ENCODE data around the gene CEP112.
A peak's percentile ranks its signal among the peaks of the same experiment; 100 is the strongest.

CEP112 gene

DNA sequence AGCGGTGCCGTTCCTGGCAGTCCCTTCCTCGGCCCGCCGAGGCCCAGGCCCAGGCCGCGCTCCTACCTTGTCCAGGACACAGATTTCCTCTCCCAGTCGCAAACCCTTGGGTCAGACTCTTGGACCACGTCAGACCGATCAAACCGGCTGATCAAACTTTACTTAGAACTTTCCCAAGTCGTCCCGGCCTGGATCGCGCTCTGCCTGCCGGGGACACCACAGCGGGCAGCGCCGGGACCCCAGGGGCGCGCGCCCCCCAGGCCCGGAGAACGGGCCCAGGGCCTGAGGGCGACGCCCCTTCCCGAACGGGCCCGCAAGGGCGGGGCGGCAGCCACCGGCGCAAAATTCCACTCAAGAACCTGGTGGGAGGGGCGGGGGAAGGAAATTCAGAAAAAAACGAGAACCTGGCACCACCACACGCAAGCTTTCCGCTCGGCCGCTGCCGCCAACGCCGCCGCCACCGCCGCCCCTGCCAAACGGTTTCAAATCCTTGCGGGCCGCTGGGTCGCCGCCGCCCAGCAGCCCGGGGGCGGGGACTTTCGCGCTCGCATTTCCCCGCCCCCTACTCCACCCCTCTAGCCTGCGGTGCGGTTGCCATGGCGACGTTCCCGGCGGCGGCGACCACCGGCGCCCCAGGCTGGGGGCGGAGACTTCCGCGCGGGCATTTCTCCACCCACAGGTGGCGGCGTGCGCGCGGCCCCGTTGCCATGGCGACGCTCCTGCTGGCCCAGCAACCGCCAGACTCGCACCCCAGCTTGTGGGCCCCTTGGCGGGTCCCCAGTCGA is at the start of gene CEP112:
TSS of gene CEP112 (minus strand) at position 541 of the 785 bp plus-strand sequence.
- DNase-seq: peak; percentile 92 to 94

DNA sequence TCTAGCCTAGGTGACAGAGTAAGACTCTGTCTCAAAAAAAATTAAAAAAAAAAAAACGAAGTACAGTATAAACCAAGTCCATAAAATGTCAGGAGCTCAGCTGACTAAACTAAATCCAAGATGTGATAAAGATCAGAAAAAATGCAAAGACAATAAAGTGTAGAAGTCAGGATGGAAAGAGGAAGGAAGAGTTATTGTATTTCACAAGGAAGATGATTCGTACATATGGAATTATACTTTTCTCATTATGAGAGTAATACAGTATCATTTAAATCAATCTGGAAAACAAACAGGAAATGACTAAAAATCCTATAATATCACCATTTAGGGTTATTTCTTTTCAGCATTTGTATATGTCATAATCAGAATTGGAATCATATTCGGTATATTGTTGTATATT is 48.7 kb upstream of the CEP112 start:
- no peak for DNase-seq

DNA sequence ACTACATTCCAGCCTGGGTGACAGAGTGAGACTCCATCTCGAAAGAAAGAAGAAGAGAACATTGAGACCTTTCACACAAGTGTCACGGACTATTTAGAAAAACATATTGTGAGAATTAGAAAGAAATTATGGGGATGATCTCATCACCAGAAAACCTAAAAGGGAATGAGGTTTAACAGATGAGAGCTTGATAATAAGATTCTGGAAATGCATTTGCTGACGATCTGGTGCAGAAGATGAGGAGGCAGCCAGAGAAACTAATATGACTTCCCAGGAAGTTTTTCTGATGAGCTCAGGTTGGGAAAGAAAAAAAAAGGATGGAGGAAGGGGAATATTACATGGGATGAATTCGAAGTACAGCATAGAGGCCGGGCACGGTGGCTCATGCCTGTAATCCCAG is 48.1 kb upstream of the CEP112 start:
- no peak for DNase-seq

DNA sequence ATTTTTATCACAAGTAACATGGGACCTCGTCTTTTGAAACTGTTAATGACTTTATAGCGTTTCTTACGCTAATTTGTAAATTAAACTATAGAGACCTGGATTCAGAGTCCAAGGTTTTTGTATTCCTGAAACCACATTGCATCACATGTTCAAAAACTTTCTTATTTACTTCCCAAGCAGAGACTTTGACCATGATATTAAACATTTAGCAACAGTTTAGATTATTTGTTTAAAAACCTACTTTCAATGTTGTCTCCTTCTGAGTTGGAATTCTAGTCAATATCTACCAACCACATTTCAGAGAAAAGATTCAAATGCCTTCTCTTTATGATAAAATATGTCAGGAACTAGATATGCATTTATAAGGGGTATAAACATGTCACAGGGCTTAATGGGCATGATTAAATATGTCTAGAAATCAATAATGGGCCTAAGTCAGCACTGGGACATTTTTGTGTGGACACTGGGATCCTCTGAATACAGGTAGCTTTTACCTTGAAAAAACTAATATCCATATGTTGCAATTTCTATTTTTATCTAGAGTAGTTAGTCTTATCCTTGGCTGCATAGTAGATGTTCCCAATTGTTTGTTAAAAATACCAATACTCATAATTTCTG is 43.6 kb upstream of the CEP112 start:
- DNase-seq: no peak

DNA sequence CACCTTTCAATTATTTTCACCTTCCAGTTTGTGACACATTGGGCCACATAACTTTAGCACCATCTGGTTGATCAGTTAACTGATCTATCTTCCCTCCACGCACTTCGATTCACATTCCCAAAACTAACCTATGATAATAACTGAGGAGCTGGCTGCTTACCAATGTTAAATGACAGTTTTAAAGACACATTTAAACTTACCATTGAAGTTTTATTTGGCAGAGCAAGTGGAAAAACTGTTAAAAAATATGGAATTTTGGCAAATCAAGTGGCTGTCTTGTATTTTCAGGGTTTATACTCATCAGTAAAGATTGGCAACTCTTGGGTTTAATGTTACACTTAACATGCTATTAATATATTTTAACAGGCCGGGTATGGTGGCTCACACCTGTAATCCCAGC is 42.7 kb upstream of the CEP112 start:
- no peak for DNase-seq

DNA sequence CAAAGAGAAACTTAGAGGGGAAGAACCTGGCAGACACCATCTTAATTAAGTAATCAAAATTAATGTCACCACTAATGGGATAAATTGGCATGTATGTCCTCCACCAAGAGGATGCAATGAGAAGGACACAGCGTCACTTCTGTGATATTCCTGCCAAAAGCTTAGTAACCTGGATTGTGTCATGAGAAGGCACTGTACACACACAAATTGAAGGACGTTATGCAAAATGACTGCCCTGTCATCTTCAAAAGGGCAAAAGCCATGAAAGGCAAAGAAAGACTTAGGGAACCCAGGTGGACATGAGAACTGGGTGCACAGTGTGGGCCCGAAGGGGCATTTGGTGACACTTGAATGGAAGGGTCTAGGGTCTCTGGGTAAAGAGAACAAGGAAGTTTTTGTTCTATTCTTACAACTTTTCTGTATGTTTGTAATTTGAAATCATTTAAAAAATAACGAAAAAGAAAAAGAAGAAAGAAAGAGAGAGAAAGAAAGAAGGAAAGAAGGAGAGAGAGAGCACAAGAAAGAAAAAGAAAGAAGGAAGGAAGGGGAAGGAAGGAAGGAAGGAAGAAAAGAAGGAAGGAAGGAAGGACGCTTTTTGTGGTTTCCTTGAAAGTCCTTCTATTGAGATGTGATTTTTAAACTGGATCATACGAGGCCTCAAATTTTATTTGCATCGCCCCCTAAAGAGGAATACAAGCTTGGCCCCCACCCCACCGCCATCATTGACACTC is 41.3 kb upstream of the CEP112 start:
- no peak for DNase-seq

DNA sequence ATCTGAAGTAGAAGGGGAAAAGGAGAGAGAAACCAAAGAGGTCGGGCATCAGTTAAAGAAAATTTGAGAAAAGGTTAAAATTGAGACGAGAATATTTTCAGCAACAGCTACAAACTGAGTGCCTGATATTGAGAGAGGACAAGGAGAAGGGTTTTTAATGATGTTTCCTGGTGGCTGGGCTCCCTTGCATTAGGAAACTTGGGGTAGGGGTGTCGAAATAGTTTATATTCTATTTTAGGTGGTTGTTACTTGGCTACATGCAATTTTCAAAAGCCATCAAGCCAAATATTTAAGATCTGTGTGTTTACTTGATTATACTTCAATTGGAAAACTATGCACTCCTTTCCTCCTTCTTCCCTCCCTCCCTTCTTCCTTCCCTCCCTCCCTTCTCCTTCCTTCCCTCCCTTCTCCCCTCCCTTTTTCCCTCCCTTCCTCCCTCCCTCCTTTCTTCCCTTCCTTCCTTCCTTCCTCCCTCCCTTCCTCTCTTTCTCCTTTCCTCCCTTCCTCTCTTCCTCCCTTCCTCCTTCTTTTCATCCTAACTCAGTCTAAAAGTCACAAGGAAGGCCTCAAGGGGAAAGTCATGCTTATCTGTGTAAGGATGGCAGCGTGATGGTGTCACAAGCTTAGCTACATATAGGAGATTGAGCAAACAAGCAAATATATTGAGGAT is 39.1 kb upstream of the CEP112 start:
- DNase-seq: no peak

DNA sequence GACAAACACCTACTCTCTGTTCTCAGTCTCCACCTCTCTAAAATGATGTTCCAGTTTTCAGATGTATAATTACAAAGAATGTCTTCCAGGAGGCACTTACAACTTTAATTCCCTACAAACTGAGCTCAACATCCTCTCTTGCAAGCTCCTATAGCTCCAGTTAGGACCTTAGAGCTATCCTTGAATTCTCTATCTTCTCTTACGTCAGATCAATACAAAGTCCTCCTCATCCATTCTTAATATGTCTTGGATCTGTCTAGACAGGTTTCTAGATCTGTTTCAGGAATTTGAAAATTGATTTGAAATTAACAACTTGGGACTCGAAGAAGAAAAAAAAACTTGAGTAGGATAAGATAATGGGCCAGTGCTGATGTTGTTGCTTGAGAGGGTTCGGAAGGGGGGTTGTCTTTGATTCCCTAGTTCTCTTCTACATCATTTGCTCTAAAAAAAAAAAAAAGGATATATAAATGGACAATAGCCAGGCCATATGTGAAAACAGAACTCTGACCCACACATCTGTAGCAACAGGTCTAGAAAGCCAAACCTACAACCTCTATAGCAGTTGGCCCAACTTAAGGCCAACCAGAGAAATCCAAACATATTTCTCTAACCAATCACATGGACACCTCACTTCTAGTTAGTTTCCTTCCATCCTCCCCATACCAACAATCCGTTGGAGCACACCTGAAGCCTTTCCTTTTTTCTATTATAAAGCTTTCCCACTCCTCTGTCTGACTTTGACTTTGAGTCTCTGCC is 38.0 kb upstream of the CEP112 start:
- DNase-seq: no peak

DNA sequence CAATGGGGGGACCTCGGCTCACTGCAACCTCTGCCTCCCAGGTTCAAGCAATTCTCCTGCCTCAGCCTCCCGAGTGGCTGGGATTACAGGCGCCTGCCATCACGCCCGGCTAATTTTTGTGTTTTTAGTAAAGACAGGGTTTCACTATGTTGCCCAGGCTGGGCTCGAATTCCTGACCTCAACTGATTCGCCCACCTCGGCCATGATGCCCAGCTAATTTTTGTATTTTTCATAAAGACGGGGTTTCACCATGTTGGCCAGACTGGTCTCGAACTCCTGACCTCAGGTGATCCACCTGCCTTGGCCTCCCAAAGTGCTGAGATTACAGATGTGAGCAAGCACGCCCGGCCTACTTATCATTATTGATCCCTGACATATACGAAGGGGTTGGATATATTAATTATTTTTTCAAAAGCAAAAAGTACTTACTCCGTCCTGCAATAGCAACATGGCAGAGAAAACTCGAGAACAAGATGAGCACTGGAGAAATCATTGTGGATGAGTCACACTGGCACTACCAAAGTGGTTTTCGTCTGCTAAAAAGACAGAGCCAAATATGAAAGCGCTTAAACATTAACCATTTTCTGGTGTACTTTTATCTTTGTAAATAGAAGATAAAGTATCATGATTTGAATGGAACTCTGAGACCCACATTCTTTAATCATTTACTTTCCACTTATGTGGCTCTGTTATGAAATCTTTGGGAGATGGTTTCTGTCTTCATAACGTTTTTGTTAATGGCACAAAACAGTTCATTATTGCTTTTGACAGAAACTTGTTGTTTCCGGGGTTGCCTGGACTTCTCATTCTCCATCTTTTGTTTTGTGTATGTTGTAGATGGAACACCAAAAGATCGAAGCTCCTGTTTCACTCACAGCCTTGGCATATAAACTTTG is 37.2 kb upstream of the CEP112 start, which contains the start of gene APOH:
TSS of gene APOH (minus strand) at position 529 of the 896 bp plus-strand sequence. CDS start at position 493, 36 bp downstream.
- no peak for DNase-seq

DNA sequence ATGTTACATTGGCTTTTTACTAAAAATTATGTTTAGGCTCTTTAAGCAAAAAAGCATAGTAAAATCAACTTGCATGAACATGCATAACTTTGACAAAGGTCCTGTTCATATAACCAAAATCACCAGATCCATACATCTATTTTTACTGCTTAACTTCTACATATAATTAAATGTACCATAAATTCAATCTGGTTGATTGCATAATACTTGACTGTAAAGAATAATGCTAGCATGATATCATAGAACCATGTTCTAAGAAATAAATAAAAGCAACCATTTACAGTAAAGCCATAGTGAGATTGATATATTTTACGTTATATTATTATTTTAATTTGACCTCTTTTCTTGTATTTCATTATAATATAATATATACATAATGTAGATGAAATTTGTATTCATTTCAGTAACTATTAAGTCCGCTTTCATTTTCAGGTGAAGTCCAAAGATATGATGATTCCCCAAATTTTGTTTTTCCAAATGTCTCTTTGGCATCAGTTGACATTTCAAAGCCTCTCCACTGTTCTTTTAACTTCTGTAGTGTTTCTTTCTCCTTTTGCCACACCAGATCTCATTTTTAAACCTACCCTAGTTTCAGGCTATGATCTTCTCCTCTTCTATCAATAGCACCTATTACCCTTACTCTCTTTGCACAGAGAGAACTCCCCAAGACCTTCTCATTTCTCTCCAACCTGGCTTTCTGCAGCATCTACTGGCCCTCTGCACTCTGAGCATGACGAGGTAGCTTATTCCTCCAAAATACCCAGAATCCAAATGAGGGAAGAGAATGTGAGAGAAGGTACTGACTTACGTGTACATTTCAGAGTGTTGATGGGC is 35.5 kb upstream of the CEP112 start:
- no peak for DNase-seq

DNA sequence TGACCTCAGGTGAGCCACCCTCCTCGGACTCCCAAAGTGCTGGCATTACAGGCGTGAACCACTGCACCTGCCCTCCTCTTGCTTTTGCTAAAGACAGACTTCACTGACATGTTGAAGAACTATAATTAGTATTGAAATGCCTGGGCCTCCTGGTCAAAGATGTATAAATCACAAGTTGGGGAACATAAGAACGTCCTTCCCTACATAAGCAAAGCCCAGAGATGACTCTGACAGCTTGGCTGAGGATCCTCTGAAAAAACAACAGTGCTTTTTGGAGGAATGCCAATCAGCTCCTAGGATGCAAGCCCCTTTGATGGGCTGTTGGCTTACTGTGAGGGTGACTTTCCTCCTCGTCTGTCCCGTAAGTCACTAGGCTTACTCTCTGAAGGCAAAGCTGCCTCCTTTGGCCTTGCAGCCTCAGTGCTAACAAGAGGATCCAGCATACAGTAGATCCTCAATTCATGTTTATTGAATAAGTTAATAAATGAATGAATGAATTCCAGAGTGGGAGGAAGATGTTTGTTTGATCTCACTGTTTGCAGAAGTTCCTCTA is 30.9 kb upstream of the CEP112 start:
- peak in 1 of 2 experiments; percentile 9 for DNase-seq

DNA sequence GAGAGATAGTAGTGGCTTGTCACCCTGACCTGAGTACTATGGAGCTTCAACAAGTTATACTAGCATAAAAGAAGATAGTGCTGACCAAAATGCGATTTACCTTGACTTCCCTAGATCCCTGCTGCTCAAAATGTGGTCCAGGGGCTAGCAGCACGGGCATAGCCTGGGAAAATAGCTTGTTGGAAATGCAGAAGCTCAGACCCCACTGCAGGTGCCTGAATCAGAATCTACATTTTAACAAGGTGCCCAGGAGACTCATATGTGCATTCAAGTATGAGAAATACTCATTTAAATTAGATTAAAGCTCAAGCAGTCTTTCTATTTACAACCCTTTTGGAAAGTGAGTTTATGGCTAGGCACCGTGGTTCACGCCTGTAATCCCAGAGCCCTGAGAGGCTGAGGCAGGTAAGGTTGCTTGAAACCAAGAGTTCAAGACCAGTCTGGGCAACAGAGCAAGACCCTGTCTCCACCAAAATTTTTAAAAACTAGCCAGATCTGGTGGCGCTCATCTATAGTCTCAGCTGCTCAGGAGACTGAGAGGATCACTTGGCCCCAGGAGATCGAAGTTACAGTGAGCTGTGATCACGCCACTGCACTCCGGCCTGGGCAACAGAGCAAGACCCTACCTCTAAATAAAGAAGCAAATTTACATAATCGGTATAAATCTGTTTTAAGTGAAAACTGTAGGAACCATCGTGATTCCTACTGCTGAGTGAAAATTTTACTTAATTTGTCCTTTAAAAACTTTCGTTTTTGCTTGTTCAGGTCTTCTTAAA is 30.0 kb upstream of the CEP112 start:
- no peak for DNase-seq

DNA sequence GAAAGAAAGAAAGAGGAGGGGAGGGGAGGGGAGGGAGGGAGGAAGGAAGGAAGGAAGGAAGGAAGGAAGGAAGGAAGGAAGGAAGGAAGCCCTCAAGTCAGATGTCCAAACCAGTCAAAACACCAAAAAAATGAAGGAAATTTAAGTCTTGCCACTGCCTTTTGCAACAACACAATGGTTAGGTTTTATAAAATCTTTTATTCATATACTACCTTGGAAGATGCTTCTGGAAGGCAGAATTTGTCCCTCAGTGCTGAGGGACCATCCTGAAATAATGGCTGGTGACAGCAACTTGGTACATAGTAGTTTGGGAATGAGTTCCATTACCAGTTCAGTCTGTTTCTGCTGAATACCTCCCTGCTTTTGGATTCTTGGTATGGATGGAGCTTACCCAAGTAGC is 29.4 kb upstream of the CEP112 start:
- DNase-seq: no peak

DNA sequence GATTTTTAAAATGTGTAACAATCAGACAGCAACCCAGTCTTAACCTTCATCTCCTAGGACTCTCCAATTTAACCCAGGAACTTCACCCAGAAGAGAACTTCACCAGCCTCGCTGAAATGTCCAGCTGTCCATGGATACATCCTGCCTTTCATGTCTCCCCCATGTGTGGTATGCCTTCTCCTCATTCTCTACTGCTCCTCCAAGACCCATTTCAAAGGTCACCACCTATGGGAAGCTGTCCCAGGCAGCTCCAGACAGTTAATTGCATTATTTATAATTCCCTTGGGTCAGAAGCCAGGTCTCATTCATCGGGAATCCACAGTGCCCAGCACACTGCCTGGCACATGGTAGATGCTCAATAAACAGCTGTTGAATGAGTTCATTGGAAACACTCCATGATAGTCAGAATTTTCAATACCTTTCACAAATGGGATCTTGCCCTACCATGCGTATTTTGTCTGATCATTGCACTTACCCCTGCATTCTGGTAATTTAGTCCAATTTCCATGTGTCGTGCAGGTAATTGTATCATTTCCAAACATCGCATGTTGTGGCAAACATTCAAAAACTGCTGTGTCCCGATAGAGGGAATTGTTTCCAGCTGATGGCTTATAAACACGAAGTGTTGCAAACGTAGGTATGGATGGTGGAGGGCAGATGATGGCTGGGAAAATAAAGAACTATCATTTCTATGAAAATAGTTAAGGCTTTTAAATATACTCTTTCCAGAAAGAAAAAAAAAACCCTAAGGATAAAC is 28.3 kb upstream of the CEP112 start:
- DNase-seq: no peak

DNA sequence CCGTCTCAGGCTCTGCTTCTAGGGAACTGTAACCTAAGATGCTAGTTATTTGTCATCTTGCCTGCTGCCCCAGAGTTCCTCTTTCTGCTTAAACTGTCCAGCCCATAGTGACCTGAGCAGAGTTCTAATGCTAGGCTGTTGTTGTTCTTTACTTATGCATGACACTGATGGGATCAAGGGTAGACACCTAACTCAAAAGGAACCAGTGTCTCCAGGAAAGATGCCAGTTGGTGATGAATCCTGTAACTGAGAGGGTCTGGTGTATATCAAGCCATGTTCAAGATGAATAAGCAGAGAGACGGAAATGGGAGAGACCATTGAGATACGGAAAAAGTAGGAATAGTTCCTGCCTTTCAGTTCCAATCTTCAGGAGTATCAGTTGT is 23.6 kb upstream of the CEP112 start:
- DNase-seq: no peak

DNA sequence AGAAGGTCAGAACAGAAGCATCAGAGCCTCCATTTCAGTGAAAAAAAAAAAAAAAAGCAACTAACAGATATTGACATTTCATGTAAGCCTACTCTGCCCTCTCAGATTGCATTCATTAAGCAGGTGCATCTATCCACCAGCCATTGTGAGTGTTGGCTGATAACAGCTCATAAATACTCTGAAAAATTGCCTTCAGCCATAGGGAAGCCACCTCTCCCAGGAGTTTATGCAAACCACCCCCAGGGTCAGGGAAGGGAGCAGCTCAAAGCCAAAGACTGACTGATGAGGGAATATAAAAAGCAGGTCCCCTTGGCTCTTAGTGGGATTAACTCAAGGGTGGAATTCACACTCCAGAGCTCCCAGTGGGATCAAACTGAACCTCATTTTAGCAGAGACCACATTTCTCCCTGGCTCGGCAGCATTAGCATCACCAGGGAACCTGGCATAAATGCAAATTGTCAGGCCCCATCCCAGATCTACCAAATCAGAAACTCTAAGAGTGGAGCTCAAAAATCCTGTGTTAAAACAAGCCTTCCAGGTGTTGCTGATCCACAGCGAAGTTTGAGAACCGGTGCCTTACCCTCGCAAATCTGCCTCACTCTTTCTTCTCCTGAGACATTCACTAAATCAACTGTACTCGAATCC is 23.1 kb upstream of the CEP112 start:
- peak in 1 of 2 experiments; percentile 15 for DNase-seq

DNA sequence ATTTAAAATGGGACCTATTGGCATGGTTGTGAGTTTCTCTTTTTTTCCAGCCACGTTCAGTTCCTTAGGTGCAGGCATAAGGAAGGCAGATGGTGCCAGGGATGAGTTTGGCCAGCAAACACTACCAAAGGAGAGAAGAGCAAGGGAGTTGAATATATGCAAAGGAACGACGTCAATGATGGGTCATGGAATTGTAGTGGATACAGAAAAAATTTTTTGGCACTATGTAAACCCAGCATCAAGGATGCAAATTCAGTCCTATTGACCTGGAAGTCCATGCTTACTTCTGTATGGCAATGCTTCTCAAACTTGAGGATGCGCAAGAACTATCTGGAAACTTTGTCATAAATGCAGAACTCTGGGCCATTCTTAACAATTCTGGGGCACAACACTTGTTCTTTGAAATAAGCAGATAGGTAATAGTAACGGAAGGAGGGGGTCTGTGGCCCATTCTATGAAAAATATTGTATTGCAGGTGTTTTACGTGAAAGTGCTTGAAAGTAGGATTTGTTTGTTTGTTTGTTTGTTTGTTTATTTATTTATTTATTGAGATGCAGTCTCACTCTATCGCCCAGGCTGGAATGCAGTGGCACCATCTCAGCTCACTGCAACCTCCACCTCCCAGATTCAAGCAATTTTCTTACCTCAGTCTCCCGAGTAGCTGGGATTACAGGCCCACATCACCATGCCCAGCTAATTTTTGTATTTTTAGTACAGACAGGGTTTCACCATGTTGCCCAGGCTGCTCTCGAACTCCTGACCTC is 19.3 kb upstream of the CEP112 start:
- no peak for DNase-seq
